SK-N-SH (cell line): ENCODE results near the gene SUMO1. TPM values are rescaled to one million over a fixed set of nuclear protein-coding genes. Genes with fewer than 3 reads are reported as not detected.

Experiments
- CTCF ChIA-PET: fragments of 300-600, 350-600 bp; formaldehyde crosslinking; extraction: SDS; loops from one replicate; lab custom pipeline; 2021; lab: Yijun Ruan, JAX
- POLR2A ChIA-PET: fragments of 350-600 bp; sonication (Branson Sonifier 250); formaldehyde crosslinking; extraction: SDS; loops from one replicate; lab custom pipeline; 2020; ENCODE audit warnings: antibody characterized with exemption, inconsistent platforms; lab: Yijun Ruan, JAX
- DNase-seq: peaks from one replicate; pipeline ENCODE4 v3.0.0; 2012
- H2AFZ ChIP-seq: fragments of 200-600 bp; sonication (generic); 2 replicates; pipeline ENCODE4 v1.8.1; 2016; ENCODE audit warnings: antibody characterized with exemption, mild to moderate bottlenecking, low read depth
- H3F3A ChIP-seq: fragments of 200-600 bp; sonication (generic); replicated peaks from 2 replicates; pipeline ENCODE3; 2016; ENCODE audit warnings: antibody characterized with exemption, mild to moderate bottlenecking; ENCODE audit not compliant: insufficient read depth
- H3K27ac ChIP-seq, 2 experiments: fragments of 200-500 bp in 1 of 2; fragments of 200-600 bp in 1 of 2; sonication (Bioruptor generic) in 1 of 2; sonication (generic), shearing (Covaris generic) in 1 of 2; 2 replicates each; pipeline versions ENCODE4 v1.5.1 to v1.6.1; 2014 to 2016; ENCODE audit warnings: low read depth in 2 of 2, inconsistent platforms in 1 of 2, low read length in 1 of 2, mild to moderate bottlenecking in 1 of 2, mixed read lengths in 1 of 2
- H3K27me3 ChIP-seq: fragments of 200-600 bp; sonication (generic), shearing (Covaris generic); 2 replicates; pipeline ENCODE4 v1.6.1; 2016; ENCODE audit warnings: mixed run types; ENCODE audit not compliant: insufficient read depth
- H3K36me3 ChIP-seq, 2 experiments: fragments of 200-500 bp in 1 of 2; fragments of 200-600 bp in 1 of 2; sonication (Bioruptor generic) in 1 of 2; sonication (generic) in 1 of 2; replicated peaks in 1 of 2; 2 replicates each; pipeline versions ENCODE3 to v1.5.1; 2014 to 2016; ENCODE audit warnings: low read length in 1 of 2, mild to moderate bottlenecking in 1 of 2; ENCODE audit not compliant: insufficient read depth in 2 of 2, control insufficient read depth in 1 of 2
- H3K4me1 ChIP-seq, 2 experiments: fragments of 200-500 bp in 1 of 2; fragments of 200-600 bp in 1 of 2; sonication (Bioruptor generic) in 1 of 2; sonication (generic), shearing (Covaris generic) in 1 of 2; 2 replicates each; pipeline versions ENCODE4 v1.5.1 to v1.6.1; 2014 to 2016; ENCODE audit warnings: low read depth in 1 of 2, low read length in 1 of 2, mixed run types in 1 of 2; ENCODE audit not compliant: insufficient read depth in 2 of 2, control insufficient read depth in 1 of 2
- H3K4me2 ChIP-seq: fragments of 200-600 bp; sonication (generic), shearing (Covaris generic); 2 replicates; pipeline ENCODE4 v1.6.1; 2017; ENCODE audit warnings: mixed run types
- H3K4me3 ChIP-seq, 2 experiments: fragments of 200-500 bp in 1 of 2; fragments of 200-600 bp in 1 of 2; sonication (Bioruptor generic) in 1 of 2; sonication (generic), shearing (Covaris generic) in 1 of 2; 2 replicates each; pipeline versions ENCODE4 v1.5.1 to v1.8.1; 2014 to 2016; ENCODE audit warnings: low read depth in 2 of 2, inconsistent platforms in 1 of 2, low read length in 1 of 2, mild to moderate bottlenecking in 1 of 2, mixed read lengths in 1 of 2, moderate library complexity in 1 of 2
- H3K79me2 ChIP-seq: fragments of 200-600 bp; sonication (generic); 2 replicates; pipeline ENCODE4 v1.8.1; 2017; ENCODE audit warnings: mild to moderate bottlenecking; ENCODE audit not compliant: insufficient read depth
- H3K9ac ChIP-seq: fragments of 200-600 bp; sonication (generic); 2 replicates; pipeline ENCODE4 v1.6.1; 2017; ENCODE audit warnings: mixed run types
- H3K9me2 ChIP-seq: fragments of 200-600 bp; sonication (generic); 2 replicates; pipeline ENCODE4 v1.6.1; 2017; ENCODE audit warnings: mixed run types
- H3K9me3 ChIP-seq: fragments of 200-600 bp; sonication (generic); 2 replicates; pipeline ENCODE4 v1.6.1; 2017; ENCODE audit warnings: mixed run types, mild to moderate bottlenecking, moderate library complexity
- H4K20me1 ChIP-seq: fragments of 200-600 bp; sonication (generic); 2 replicates; pipeline ENCODE4 v1.6.1; 2017; ENCODE audit warnings: mild to moderate bottlenecking, mixed run types; ENCODE audit not compliant: insufficient read depth
- ELF1 ChIP-seq: IDR thresholded peaks from 2 replicates; pipeline ENCODE4 v1.4.0; 2012
- FOSL2 ChIP-seq: IDR thresholded peaks from 2 replicates; pipeline ENCODE4 v1.4.0; 2012; ENCODE audit warnings: low read depth, mild to moderate bottlenecking, moderate library complexity, borderline replicate concordance
- FOXM1 ChIP-seq: IDR thresholded peaks from 2 replicates; pipeline ENCODE4 v1.4.0; 2012; ENCODE audit warnings: low read depth, mild to moderate bottlenecking
- GATA2 ChIP-seq: sonication (generic); formaldehyde crosslinking; IDR thresholded peaks from 2 replicates; pipeline ENCODE4 v1.5.0; 2020; ENCODE audit warnings: mild to moderate bottlenecking, missing genetic modification reagents
- IRF3 ChIP-seq: fragments of 150-350 bp; IDR thresholded peaks from 2 replicates; pipeline ENCODE4 v1.6.1; 2016; ENCODE audit warnings: mild to moderate bottlenecking, low read depth, low read length
- MXI1 ChIP-seq: IDR thresholded peaks from 2 replicates; pipeline ENCODE4 v1.6.1; 2012; ENCODE audit warnings: mild to moderate bottlenecking, low read depth, low read length, improper control_type of control experiment
- PBX3 ChIP-seq: IDR thresholded peaks from 2 replicates; pipeline ENCODE4; 2012
- POLR2AphosphoS5 ChIP-seq: IDR thresholded peaks from 2 replicates; pipeline ENCODE4 v1.6.1; 2012; ENCODE audit warnings: low read depth, low read length
- RAD21 ChIP-seq: IDR thresholded peaks from 2 replicates; pipeline ENCODE4 v1.6.1; 2012; ENCODE audit warnings: mild to moderate bottlenecking, low read length
- REST ChIP-seq: IDR thresholded peaks from 2 replicates; pipeline ENCODE4 v1.6.1; 2012; ENCODE audit warnings: mild to moderate bottlenecking, low read depth, low read length, moderate library complexity
- RXRA ChIP-seq: IDR thresholded peaks from 2 replicates; pipeline ENCODE4 v1.4.0; 2012; ENCODE audit warnings: low read depth, mild to moderate bottlenecking, borderline replicate concordance
- SIN3A ChIP-seq: IDR thresholded peaks from 2 replicates; pipeline ENCODE4 v1.6.1; 2012; ENCODE audit warnings: low read depth, mild to moderate bottlenecking, low read length, moderate library complexity, borderline replicate concordance
- TCF12 ChIP-seq: IDR thresholded peaks from 2 replicates; pipeline ENCODE4 v1.4.0; 2012
- ZBTB33 ChIP-seq: IDR thresholded peaks from 2 replicates; pipeline ENCODE4 v1.4.0; 2012; ENCODE audit warnings: low read depth, borderline replicate concordance
- WGBS: methylation state at CpG from one replicate; pipeline ENCODE4 v1.1.6; 2017; ENCODE audit warnings: low lambda C conversion rate; 5-methylcytosine and 5-hydroxymethylcytosine counted together
- polyA plus RNA-seq, 3 experiments: library from polyadenylated mRNA; depleted of rRNA; stranded (reverse); fragments of >200 nt; gene quantifications; 2 replicates each; pipeline ENCODE4 v1.2.3, GENCODE V29; 2012

Gene SUMO1
- polyA plus RNA-seq, 1 of the 3 experiments (the other 2 are of a cell fraction): 42.8 TPM

- H3K9me3 ChIP-seq: no peaks in the 10 kb centered on the region
- WGBS: 100% methylated on average over 1 of the region's 1 CpG
- POLR2A ChIA-PET: no interaction called here
- H3K4me3 ChIP-seq: no peak overlapping the region
- CTCF ChIA-PET: interaction anchor here (1.4 kb wide), 1 partner anchor 9 kb away, joined by 8 read pairs; no protein-coding TSS in a partner anchor
- H3K79me2 ChIP-seq: no peaks in the 10 kb centered on the region
- H3K9me2 ChIP-seq: no peaks in the 10 kb centered on the region
- no peak overlapping the region for H3K27ac ChIP-seq
- H3K4me2 ChIP-seq: no peak overlapping the region
- no peaks in the 10 kb centered on the region for H4K20me1 ChIP-seq
- H3K4me1 ChIP-seq: peaks cover 0 to 17% of the 10 kb centered on the region in 2 experiments; a peak in 3 of 4 replicates
- no peaks in the 10 kb centered on the region for H3K36me3 ChIP-seq
- no peak overlapping the region for H3K9ac ChIP-seq
- peaks cover 24% of the 10 kb centered on the region for H3F3A ChIP-seq
- no peak for DNase-seq
- no peak overlapping the region for H2AFZ ChIP-seq
- TF ChIP-seq FOXM1: no peak
- TF ChIP-seq MXI1: no peak
- TF ChIP-seq IRF3: no peak
- no peak for TF ChIP-seq TCF12
- no peak for TF ChIP-seq REST
- no peak for TF ChIP-seq SIN3A
- TF ChIP-seq RXRA: no peak
- no peak for TF ChIP-seq POLR2AphosphoS5
- no peak for TF ChIP-seq GATA2 (CRISPR knock-in tag)
- TF ChIP-seq ZBTB33: no peak
- no peak for TF ChIP-seq RAD21
- TF ChIP-seq ELF1: no peak
- TF ChIP-seq PBX3: no peak
- TF ChIP-seq FOSL2: no peak
- H3K27me3 ChIP-seq: no peaks in the 10 kb centered on the region
Measured at GRCh38 chr2:202187570-202187969, 50.8 kb downstream of the SUMO1 start.
